Suprapubic skin (tissue), 4 donors: ENCODE results near the gene BSG. TPM values are rescaled to one million over a fixed set of nuclear protein-coding genes. Genes with fewer than 3 reads are reported as not detected.
A peak's percentile ranks its signal among the peaks of the same experiment; 100 is the strongest.

ENCODE experiments used
- DNase-seq, 2 donors: peaks; one replicate each; pipeline ENCODE4 v3.0.0-alpha.2; 2019; ENCODE audit warnings: low spot score in 2 of 2
- H3K27ac ChIP-seq: fragments of 200-600 bp; sonication (generic); one replicate; pipeline ENCODE4 v1.5.1; 2019
- H3K27me3 ChIP-seq: fragments of 200-600 bp; sonication (generic); one replicate; pipeline ENCODE4 v1.5.1; 2019
- H3K36me3 ChIP-seq: fragments of 200-600 bp; sonication (generic); one replicate; pipeline ENCODE4 v1.5.1; 2019
- H3K4me1 ChIP-seq: fragments of 200-600 bp; sonication (generic); one replicate; pipeline ENCODE4 v1.5.1; 2019
- H3K4me3 ChIP-seq: fragments of 200-600 bp; sonication (generic); one replicate; pipeline ENCODE4 v1.5.1; 2019; ENCODE audit warnings: mild to moderate bottlenecking
- H3K9me3 ChIP-seq: fragments of 200-600 bp; sonication (generic); one replicate; pipeline ENCODE4 v1.5.1; 2019
- CTCF ChIP-seq, 2 donors: fragments of 200-600 bp in 1 of 2; fragments of 450-650 bp in 1 of 2; sonication (generic) in 1 of 2; IDR thresholded peaks; one replicate each; pipeline ENCODE4 v1.5.1; 2016 to 2019; ENCODE audit warnings: antibody characterized with exemption in 2 of 2, mild to moderate bottlenecking in 1 of 2, moderate library complexity in 1 of 2
- EP300 ChIP-seq: sonication (generic); formaldehyde crosslinking; IDR thresholded peaks from one replicate; pipeline ENCODE4 v1.6.1; 2017; ENCODE audit warnings: antibody characterized with exemption
- POLR2A ChIP-seq, 2 donors: fragments of 450-650 bp; IDR thresholded peaks; one replicate each; pipeline ENCODE4 v1.6.1; 2017; ENCODE audit warnings: antibody characterized with exemption in 2 of 2, mild to moderate bottlenecking in 2 of 2, moderate library complexity in 2 of 2
- POLR2AphosphoS5 ChIP-seq, 3 donors: sonication (generic); formaldehyde crosslinking; IDR thresholded peaks; one replicate each; pipeline ENCODE4 v1.6.1; 2017; ENCODE audit warnings: antibody characterized with exemption in 3 of 3
- WGBS: methylation state at CpG from one replicate; pipeline ENCODE4 v1.1.5; 2018; 5-methylcytosine and 5-hydroxymethylcytosine counted together
- total RNA-seq, 4 donors: library from RNA; depleted of rRNA; stranded (reverse); fragments of >200 nt; gene quantifications; one replicate each; pipeline ENCODE4 v1.1.0, GENCODE V29; 2016

Gene BSG
- total RNA-seq, 4 donors from 2014 or later = 265 to 314 (median 285) TPM

GRCh38 chr19:558770-559439 is 13.5 kb upstream of the BSG start:
- Histone ChIP-seq H3K4me3 (no peak overlapping the region), H3K27ac (no peak overlapping the region), H3K4me1 (peaks cover 10% of the 10 kb centered on the region), H3K27me3 (no peaks in the 10 kb centered on the region), H3K36me3 (no peaks in the 10 kb centered on the region), H3K9me3 (no peaks in the 10 kb centered on the region)
- WGBS = 71% methylated on average over 8 of the region's 21 CpGs
- no peak for DNase-seq
- TF ChIP-seq CTCF (IDR thresholded peaks at IDR 0.05) = no peak
- TF ChIP-seq POLR2AphosphoS5 (IDR thresholded peaks at IDR 0.05) = no peak
- no peak for TF ChIP-seq EP300
- TF ChIP-seq POLR2A (IDR thresholded peaks at IDR 0.05) = no peak

DNA sequence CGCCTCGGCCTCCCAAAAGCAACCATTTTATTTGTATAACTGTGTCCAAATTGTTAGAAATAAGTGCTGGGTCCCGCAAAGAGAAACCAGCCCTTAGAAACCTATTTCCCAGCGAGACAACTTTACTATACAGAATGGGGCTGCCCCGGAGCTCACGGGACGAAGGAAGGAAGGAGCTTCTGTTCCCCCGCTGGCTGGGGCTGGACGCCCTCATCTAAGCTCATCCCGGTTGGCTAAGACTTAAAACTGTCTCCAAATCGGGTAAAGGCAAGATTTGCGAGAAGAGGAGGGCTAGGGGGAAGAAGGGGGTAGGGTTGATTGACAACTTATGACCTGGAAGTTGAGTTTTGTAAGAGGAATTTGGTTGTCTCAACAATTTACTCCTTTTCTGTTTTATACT is 12.3 kb upstream of the BSG start:
- no peaks in the 10 kb centered on the region for H3K36me3 ChIP-seq
- TF ChIP-seq POLR2A (IDR thresholded peaks at IDR 0.05) (no peak), CTCF (IDR thresholded peaks at IDR 0.05) (no peak), EP300 (no peak), POLR2AphosphoS5 (IDR thresholded peaks at IDR 0.05) (no peak)
- H3K9me3 ChIP-seq = no peaks in the 10 kb centered on the region
- no peaks in the 10 kb centered on the region for H3K27me3 ChIP-seq
- no peak overlapping the region for H3K27ac ChIP-seq
- peaks cover 10% of the 10 kb centered on the region for H3K4me1 ChIP-seq
- 77% methylated on average over 12 of the region's 12 CpGs for WGBS
- DNase-seq = no peak
- no peak overlapping the region for H3K4me3 ChIP-seq

GRCh38 chr19:566403-566802 is 6.0 kb upstream of the BSG start:
- H3K4me3 ChIP-seq = no peak overlapping the region

GRCh38 chr19:566844-567243 is 5.6 kb upstream of the BSG start:
- 47% methylated on average over 16 of the region's 16 CpGs for WGBS
- no peak overlapping the region for H3K27ac ChIP-seq
- no peak for DNase-seq
- H3K27me3 ChIP-seq = no peaks in the 10 kb centered on the region
- TF ChIP-seq POLR2AphosphoS5 (IDR thresholded peaks at IDR 0.05) (no peak), POLR2A (IDR thresholded peaks at IDR 0.05) (no peak)
- H3K36me3 ChIP-seq = no peaks in the 10 kb centered on the region
- H3K4me1 ChIP-seq = peaks cover 12% of the 10 kb centered on the region
- H3K4me3 ChIP-seq = no peak overlapping the region
- H3K9me3 ChIP-seq = no peaks in the 10 kb centered on the region

More at GRCh38 chr19:566403-566802, 6.0 kb upstream of the BSG start:
- Histone ChIP-seq H3K27me3 (no peaks in the 10 kb centered on the region), H3K9me3 (no peaks in the 10 kb centered on the region), H3K4me1 (peaks cover 7% of the 10 kb centered on the region), H3K27ac (no peak overlapping the region), H3K36me3 (no peaks in the 10 kb centered on the region)
- TF ChIP-seq POLR2AphosphoS5 (IDR thresholded peaks at IDR 0.05) (no peak), CTCF (IDR thresholded peaks at IDR 0.05) (no peak), POLR2A (IDR thresholded peaks at IDR 0.05) (no peak), EP300 (no peak)
- DNase-seq = peak in 1 of 2 donors; percentile 61
- 17% methylated on average over 19 of the region's 19 CpGs for WGBS

- TF ChIP-seq CTCF (IDR thresholded peaks at IDR 0.05) (no peak), POLR2A (IDR thresholded peaks at IDR 0.05) (no peak), POLR2AphosphoS5 (IDR thresholded peaks at IDR 0.05) (no peak), EP300 (no peak)
- no peak overlapping the region for H3K27ac ChIP-seq
- WGBS = 87% methylated on average over 22 of the region's 22 CpGs
- no peak overlapping the region for H3K4me3 ChIP-seq
- H3K36me3 ChIP-seq = no peaks in the 10 kb centered on the region
- H3K4me1 ChIP-seq = peaks cover 13% of the 10 kb centered on the region
- no peaks in the 10 kb centered on the region for H3K9me3 ChIP-seq
- DNase-seq = no peak
- no peaks in the 10 kb centered on the region for H3K27me3 ChIP-seq
These were observed 5.0 kb upstream of the BSG start for GRCh38 chr19:567296-567900.
